Peyer's patch (tissue), 4 donors: Measurements from ENCODE around the gene SLC35E1.

Experiments used
- POLR2A ChIP-seq, 2 donors: fragments of 450-650 bp; IDR thresholded peaks; one replicate each; pipeline ENCODE4 v1.5.1; 2017; ENCODE audit warnings: antibody characterized with exemption in 2 of 2, mild to moderate bottlenecking in 2 of 2, moderate library complexity in 2 of 2
- TF ChIP-seq, protein P1 (sequence below), 6 experiments: fragments of 450-650 bp in 4 of 6; fragments of 200-600 bp in 2 of 6; sonication (generic) in 1 of 6; IDR thresholded peaks; one replicate each; pipeline ENCODE4 v1.5.1; 2017 to 2019; ENCODE audit warnings: antibody characterized with exemption in 6 of 6, mild to moderate bottlenecking in 3 of 6, moderate library complexity in 1 of 6

DNA sequence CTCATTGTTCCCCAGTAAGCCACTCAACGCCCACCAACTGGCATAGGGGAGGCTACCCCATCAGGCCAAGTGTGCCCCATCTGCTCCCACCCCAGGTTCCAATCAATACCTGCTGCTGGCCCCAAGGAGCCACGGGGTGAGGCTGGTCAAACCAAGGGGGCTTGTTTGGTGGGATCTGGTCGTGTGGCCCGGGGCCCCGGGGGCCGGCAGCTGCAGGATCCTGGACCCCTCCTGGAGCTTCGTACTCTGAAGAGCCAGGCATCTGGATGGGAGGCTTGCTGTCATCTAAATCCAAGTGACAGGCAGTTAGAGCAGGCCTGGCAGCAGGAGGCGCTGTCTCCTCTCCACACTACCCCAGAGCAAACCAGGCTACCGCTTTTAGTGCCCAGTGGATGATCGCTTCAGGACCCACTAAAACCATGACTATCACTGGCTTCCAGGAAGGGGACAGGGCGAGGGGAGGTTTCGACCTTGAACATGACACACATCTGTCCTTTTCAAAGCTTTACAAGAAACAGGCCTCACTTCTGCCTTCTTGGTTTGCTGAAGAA lies 44.2 kb downstream of the SLC35E1 start:
- TF ChIP-seq, protein P1, sequence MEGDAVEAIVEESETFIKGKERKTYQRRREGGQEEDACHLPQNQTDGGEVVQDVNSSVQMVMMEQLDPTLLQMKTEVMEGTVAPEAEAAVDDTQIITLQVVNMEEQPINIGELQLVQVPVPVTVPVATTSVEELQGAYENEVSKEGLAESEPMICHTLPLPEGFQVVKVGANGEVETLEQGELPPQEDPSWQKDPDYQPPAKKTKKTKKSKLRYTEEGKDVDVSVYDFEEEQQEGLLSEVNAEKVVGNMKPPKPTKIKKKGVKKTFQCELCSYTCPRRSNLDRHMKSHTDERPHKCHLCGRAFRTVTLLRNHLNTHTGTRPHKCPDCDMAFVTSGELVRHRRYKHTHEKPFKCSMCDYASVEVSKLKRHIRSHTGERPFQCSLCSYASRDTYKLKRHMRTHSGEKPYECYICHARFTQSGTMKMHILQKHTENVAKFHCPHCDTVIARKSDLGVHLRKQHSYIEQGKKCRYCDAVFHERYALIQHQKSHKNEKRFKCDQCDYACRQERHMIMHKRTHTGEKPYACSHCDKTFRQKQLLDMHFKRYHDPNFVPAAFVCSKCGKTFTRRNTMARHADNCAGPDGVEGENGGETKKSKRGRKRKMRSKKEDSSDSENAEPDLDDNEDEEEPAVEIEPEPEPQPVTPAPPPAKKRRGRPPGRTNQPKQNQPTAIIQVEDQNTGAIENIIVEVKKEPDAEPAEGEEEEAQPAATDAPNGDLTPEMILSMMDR (IDR thresholded peaks at IDR 0.05), result peak in 4 of 6 experiments; percentile 19 to 29 (median 24)
- TF ChIP-seq POLR2A (IDR thresholded peaks at IDR 0.05), result no peak
